OCI-LY7 (cell line): ENCODE data around the gene MDC1.

Experiments
- CTCF ChIP-seq: fragments of 200-600 bp; sonication (generic); conservative IDR thresholded peaks from 2 replicates; pipeline ENCODE4 v1.5.1; 2014; ENCODE audit warnings: mild to moderate bottlenecking, antibody characterized with exemption, low read length, moderate library complexity, mixed read lengths
- EZH2phosphoT487 ChIP-seq: fragments of 200-600 bp; sonication (generic); IDR thresholded peaks from 2 replicates; pipeline ENCODE4 v1.6.1; 2018; ENCODE audit warnings: low read depth, borderline replicate concordance, mild to moderate bottlenecking, mixed run types, antibody characterized with exemption, low read length, moderate library complexity, mixed read lengths

GRCh38 chr6:30685157-30686008 lies 31.7 kb downstream of the MDC1 start:
- TF ChIP-seq CTCF (peak; percentile 74), EZH2phosphoT487 (no peak)
